Measurements from ENCODE around the gene SEC23B.
"Not testable (repeated sequence)": the region's sequence is repeated elsewhere in the genome, so short reads cannot be mapped to it uniquely, and the experiment has no call there.

SEC23B gene

DNA sequence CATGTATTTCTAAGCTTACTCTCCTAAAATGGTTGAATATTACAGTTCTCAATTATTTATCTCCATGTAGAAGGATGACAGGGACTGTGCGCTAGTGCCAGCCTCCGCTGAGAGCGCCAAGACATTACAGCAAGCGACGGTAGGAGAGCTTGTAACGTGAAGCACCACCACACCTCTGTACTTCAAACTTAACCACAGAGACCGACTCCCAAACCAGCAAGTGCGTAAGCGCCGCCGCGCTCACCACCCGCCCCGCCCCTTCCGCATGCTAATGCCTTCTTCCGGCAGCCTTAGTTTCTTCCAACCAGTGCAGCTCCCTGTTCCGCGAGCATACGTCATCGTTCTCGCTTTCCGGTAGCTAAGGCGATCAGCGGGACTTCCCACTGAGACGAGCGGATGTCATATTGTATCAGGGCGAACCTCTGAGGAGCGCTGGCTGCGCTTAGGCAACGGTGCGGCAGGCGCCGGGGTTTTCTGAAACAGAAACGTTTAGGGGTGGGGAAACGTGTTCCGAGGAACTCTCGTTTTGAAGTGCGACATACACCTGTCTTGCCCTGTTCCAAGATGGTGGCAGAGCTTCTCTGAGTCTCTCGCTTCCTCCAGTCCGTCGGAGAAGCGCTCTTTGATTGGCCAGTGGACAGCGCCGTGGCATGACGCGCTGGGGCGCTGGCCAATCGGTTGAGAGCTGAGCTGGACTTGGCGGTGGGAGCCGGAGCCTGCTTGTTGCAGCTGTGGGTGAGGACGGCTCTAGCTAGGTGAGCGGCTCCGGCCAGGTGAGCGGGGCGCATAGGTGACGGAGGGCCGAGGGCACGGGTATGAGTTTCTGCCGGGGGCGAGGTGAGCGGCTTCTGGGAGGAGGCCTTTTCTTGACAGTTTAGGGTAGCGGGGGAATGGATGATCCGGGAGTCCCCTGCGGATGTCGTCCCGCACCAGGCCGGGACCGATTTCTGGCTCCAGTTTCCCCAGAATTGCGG, at the start of gene SEC23B:
TSS of gene SEC23B (plus strand) at position 723 of the 974 bp plus-strand sequence. CDS start 2,896 bp downstream, outside the sequence.
- peak; percentile 95 to 97 for DNase-seq

- no peak for DNase-seq
Measured at GRCh38 chr20:18465536-18466200, 42.1 kb upstream of the SEC23B start.

- DNase-seq, result peak; percentile 74 to 80
Measured at GRCh38 chr20:18466574-18466893, 41.2 kb upstream of the SEC23B start.

- DNase-seq, result peak; percentile 95 to 96
Measured at GRCh38 chr20:18466894-18467730, 40.6 kb upstream of the SEC23B start, which contains the start of the genes DZANK1 and POLR3F. Gene DZANK1 (minus strand): TSS chr20:18467030. CDS start chr20:18465358, 1,672 bp downstream. Gene POLR3F (plus strand): TSS chr20:18467390. CDS start chr20:18467507, 117 bp downstream.

- DNase-seq, result no peak
Measured at GRCh38 chr20:18477218-18477617, 30.5 kb upstream of the SEC23B start.

DNA sequence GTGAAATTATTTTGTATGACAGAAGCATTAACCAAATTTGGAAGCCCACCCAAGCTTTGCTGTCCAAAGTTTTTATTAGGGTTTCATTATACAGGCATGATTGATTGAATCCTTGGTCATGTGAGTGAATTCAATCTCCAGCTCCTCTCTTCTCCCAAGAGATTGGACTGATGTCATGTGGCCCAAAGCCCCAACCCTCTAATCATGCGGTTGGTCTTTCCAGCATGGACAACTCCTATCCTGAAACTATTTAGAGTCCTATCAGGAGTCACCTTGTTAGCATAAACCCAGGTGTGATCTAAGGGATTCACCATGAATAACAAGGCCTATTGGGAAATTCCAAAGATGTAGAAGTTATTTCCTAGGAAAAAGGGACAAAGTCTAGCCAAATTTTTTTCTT, 29.9 kb upstream of the SEC23B start:
- DNase-seq, result no peak

DNA sequence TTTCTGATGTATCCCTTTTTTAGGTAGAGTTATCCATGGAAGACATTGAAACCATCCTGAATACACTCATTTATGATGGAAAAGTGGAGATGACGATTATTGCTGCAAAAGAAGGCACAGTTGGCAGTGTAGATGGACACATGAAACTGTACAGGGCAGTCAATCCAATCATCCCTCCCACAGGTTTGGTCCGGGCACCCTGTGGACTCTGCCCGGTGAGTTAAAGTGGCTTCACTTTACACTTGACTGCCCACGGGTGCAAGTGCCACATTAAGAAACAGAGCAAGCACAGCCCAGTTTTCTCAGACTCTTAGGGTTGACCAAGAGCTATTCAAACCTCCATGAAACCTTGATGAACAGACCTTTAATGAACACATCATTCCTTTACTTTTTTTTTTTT, 26.1 kb upstream of the SEC23B start:
- DNase-seq, result no peak

- DNase-seq, result no peak
Measured at GRCh38 chr20:18488301-18488700, 19.4 kb upstream of the SEC23B start.

- DNase-seq, result no peak
Measured at GRCh38 chr20:18496042-18496441, 11.7 kb upstream of the SEC23B start.

DNA sequence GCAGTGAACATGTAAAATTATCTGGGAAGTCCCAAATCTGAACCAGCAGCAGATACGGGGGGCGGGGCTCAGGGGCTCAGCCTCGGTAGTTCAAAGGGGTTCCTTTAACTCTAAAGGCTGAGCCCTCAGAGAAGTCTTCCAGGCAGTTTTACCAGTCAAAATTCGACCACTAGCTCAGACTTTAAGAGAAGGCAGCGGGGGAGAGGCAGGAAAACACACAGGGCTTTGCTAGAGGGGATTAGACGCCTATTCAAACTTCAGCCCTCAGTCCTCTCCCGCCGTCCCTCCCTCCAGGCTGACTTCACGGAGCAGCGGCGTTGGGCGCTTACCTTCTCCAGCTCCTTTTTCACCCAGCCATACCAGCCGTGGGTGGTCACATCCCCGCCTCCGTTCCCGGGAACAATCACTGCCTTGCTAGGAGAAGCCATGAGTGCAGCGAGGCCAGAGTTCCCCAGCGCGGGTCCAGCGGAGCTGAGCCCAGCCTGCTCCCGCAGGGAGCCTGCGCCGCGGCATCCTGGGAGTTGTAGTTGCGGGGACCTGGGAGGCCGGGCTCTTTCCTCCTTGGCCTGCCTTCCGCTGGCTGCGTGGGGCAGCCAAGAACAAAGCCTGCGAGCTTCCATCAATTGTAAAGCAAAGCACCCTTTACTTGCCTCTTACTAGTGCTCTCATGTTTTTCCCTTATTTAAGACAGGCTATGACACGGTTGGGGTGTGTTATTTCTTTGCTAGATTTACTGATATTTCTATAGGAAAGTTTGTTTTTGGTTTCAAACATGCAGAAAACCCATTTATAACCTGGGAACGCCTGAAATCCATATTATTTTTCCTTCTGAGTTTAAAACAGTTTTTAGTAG, 10.8 kb upstream of the SEC23B start, which contains the start of gene RBBP9:
TSS of gene RBBP9 (minus strand) at position 486 of the 853 bp plus-strand sequence. CDS start at position 428, 58 bp downstream.
- peak; percentile 84 to 86 for DNase-seq

DNA sequence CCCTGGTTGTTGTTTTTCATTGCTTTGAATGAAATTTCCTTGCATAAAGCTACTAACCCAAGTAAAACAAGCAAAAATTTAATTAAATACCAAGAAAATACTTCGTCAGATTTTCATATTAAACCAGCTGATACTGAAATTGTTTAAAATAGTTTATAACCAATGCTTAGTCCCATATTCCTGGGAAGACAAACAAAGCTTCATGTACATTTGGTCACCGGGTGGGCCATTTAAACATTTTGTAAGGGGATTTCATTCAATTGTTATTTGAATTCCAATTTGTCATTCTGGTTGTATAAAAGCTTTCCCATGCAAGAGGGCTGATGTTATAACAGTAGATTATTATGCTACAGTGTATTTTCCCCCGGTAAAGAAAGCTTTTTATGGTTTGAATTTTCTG, 10.1 kb upstream of the SEC23B start:
- DNase-seq, result no peak

- not testable (repeated sequence) for DNase-seq
Measured at GRCh38 chr20:18501672-18502071, 6.1 kb upstream of the SEC23B start.

DNA sequence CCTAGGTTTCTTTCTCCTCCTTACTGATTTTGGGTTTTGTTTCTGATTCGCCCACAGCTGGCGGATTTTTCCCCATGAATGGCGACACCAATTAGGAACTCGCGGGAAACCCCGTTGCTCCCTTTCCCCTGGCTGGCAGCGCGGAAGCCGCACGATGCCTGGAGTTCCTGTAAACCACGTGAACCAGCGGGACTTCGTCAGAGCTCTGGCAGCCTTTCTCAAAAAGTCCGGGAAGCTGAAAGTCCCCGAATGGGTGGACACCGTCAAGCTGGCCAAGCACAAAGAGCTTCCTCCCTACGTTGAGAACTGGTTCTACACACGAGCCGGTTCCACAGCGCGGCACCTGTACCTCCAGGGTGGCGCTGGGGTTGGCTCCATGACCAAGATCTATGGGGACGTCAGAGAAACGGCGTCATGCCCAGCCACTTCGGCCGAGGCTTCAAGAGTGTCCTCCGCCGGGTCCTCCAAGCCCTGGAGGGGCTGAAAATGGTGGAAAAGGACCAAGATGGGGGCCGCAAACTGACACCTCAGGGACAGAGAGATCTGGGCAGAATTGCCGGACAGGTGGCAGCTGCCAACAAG, 3.2 kb upstream of the SEC23B start:
- no peak for DNase-seq

GRCh38 chr20:18506744-18507143, 996 bp upstream of the SEC23B start:
- DNase-seq, result no peak

GRCh38 chr20:18511571-18511970, 3.8 kb downstream of the SEC23B start:
- DNase-seq, result peak; percentile 2 to 10

GRCh38 chr20:18513208-18513607, 5.5 kb downstream of the SEC23B start:
- DNase-seq, result no peak

DNA sequence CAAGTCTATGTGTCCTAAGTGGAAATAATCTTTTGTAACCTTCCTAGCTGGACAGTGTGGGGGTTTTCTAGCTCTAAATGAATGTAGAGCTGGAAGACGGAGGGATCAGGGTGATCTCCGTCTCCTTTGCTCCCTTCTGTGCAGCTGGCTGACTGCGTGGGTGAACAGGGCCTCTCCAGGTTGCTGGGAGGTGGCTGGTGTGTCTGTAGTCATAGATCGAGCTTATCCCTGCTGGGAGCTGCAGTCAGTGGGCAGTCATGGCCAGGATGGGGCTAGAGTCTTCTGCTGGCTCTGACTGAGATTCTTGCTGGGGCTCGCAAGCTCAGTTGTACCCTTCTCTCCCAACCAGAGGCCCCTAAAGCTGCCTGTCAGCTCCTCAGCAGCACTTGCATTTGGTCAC, 6.4 kb downstream of the SEC23B start:
- no peak for DNase-seq

DNA sequence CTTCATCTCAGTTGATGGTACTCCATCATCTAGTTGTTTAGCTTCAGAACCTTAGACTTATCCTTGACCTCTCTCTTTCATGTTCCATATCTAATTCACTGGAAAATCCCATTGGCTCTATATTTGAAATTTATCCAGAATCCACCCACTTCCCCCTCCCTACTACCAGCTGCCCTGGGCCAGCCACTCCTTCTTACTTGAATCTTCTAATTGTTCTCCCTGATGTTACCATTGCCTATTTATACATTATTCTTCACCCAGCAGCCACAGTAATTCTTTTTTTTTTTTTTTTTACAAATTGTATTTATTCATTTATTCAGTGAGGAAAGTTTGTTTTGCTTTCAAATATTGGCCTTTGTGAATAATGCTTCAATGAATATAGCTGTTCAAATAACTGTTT, 8.2 kb downstream of the SEC23B start:
- DNase-seq, result no peak

GRCh38 chr20:18522066-18522465, 14.3 kb downstream of the SEC23B start:
- DNase-seq, result not testable (repeated sequence)

DNA sequence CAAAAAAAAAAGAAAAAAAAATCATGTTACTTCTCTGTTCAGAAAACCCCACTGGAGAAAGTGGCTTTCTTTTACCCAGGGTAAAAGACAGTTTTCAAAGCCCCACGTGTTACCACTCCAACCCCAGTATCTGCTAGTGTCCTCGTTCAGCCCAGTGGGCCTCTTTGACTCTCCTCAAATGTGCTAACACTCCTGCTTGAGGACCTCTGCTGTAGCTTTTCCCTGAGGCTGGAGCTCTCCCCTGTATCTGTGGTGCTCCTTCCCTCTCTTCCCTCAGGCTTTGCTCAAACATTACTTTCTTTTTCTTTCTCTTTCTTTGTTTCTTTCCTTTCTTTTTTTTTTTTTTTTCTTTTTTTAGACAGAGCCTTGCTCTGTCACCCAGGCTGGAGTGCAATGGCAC, 15.3 kb downstream of the SEC23B start:
- no peak for DNase-seq

DNA sequence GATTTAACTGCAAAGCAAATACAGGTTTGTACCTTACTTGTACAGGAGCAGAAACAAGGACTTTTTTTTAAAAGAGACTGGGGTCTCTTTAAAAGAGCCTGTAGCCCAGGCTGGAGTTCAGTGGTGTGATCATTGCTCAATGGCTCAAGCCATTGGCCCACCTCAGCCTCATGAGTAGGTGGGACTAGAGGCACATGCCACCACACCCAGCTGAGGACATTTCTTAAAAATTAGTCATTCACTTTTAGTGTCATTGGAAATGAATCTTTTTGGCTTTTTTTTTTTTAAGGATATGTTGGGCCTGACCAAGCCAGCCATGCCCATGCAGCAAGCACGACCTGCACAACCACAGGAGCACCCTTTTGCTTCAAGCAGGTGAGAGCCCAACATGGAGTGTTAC, 16.9 kb downstream of the SEC23B start:
- no peak for DNase-seq

Measured in Kasumi-1 (cell line).